ENCODE data around the gene HES3.

Gene HES3

DNA sequence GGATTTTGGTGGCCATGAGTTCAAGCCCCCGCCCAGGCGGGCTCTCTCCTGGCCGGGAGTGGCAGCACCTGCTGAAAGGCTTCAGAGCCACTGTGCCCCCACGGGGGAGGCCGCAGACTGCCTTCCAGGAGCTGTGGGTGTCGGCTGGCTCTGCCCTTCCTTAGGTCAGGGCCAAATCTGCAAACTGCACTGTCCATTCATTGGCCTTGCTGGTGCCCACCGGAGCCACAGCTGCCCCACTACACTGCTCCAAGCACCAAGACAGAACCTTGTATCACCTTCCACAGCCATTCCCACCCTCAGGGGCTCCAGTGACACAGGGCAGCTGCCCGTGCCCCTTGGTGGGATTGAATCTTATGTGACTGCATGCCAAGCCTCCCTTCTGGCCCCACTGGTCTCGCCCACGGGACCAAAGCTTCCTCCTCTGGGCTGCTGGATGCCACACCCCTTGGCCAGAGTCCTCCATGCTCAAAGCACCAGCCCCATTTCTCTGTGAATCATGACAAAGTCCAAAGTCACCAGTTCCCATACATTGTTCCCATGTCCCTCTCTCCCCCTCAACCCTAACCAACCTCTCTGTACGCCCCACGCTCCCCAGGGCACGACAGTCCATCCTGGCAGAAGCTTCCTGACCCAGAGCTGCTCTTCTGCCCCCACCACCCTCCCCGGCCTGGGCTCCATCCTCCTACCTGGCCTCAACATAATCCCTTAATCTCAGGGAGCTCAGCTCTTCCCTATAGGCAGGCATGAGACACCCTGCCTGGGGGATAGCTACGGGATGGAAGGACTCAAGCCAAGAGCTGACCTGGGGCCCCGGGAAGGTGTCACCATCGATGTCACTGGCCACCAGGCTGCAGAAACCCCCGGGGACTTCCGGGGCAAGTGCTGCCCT is 37.8 kb downstream of the HES3 start:
- no peak for DNase-seq

DNA sequence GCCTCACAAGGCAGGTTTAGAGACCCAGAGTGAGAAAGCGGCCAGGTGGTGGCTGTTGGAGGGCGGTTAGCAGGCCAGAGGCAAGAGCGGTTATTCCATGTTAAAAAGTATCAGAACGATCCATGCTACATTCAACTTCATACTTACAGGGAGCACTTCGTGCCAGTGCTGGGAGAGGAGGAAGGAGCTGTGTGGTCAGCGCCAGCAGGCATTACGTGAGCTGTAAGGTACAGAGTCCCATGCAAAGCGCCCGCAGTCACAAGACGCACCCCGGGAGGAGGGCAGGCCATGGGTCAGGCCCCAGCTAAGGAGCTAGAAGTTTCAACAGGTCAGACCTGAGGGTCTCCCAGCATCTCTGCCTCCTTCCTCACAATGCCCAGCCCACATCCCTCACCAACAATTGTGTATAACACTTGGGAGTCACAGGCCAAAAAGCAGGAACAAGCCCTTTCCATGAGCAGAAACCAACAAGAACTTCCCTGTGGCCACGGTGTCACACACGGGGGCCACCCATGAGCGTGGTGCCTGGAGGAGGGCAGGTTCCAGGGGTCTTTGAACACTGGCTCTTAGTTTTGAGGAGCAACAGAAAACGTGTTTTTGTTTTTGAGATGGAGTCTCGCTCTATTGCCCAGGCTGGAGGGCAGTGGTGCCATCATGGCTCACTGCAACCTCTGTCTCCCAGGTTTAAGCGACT is 38.7 kb downstream of the HES3 start:
- no peak for DNase-seq

DNA sequence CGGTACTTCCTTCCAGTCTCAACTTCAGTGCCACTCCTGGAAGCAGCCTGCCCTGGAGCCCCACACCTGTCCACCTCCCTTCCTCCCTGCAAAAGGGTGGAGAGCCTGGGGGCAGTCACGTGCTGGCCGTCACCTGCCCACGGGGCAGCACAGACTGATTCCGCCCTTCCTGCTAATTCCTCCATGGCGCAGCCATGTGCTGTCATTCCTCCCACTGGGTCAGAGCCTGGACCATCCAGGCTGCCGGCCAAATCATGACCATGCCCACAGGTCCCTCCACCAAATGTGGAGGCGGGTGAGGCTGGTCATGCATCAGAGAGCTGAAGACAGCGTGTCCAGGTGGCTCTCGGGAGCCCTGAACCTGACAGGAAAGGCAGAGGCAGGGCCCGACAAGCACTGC is 41.4 kb downstream of the HES3 start:
- no peak for DNase-seq

- no peak for DNase-seq
Observed at GRCh38 chr1:6286266-6286665, 42.3 kb downstream of the HES3 start.

- DNase-seq = no peak
Observed at GRCh38 chr1:6287029-6287428, 43.0 kb downstream of the HES3 start.

DNA sequence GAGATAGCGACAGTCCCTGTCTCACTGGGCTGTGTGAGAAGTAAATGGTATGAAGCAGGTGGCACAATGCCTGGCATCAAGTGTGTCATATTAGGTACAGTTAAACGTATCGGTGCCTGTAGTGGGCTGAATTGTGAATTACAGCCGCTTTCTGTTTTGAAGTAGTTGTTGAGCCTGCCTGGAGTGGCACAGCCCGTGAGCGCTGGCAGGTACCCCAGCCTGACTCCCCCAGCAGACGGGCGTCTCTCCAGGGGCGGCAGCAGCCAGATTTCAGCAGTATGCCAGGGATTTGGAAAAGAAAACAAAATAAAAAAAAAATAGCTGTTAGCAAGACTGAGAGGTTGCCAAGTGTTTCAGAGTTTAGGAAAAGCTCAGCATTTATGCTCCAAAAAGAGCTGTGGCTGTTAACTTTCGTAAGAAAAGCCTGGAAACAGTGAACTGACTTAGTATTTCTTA is 43.5 kb downstream of the HES3 start:
- DNase-seq = no peak

DNA sequence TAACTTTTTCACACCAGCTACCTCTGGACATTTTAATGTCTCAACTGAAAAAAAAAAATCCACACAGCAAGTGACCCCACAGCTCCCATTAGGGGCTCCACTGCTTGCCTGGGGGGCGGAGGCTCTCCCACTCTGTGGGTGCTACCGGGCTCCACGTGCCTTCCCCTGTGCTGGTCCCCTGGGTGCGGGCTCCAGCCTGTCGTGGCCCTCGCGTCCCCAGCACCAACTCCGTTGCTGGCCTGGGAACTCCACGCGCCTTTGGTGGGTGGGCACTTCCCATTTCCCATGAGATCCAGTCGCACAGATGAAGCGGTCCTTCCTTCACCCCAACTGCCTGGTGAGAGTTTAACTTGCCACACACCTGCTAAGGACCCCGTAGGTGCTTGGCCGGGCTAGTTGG is 44.0 kb downstream of the HES3 start:
- no peak for DNase-seq

DNA sequence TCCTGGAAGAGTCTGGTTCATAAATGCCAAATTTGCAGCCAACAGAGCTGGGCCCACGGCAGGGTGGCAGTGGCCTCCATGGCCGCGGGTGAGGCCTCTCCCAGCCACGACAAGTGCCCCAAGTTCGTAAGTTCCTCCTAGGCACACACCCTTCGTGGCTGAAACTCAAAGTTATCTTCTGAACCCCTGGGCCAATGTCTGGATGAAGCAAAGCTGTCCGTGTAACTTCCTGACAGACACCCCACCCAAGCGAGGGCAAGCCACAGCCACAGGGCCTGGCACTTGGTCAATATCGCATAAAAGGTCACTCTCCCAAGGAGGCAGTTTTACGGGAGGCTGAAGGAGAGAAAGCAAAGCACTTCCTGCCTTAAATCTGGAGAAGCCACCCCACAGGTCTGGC is 44.7 kb downstream of the HES3 start:
- no peak for DNase-seq

GRCh38 chr1:6292102-6292501 is 48.1 kb downstream of the HES3 start:
- DNase-seq = no peak

DNA sequence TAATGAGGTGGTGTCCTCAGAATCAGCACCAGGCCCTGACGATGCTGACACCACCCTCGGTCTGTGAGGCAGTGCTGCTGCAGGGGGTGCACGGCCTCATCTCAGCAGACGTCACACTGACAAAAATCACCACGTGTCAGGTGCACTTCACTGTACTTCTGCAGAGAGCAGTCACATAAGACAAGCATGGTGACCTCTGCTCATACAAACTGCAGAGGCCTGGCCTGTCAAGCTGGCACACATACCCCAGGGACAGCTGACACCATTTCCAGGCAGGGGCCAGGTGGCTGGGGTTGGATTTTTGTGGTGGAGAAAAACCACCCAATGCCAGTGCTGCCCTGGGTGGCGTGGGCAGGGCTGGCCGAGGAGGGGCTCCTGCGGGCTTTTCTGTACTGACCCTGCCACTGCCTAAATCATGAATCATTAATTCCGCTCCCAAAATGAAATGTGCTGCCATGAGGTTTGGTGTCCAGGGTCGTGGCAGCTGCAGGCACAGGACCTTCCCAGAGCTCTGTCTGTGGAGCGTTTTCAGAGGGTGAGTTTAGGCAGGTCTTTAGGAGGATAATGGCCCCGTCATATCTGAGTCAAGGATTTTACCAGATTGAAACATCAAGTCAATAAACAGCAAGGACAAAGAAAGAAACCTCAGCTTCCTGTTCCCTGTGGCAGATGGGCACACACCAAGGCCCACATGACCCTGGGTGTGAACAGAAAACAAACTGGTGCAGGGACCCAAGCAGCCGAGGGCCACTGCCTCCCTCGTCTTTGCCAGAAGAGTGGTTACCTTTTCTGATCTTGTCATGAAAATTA is 50.3 kb downstream of the HES3 start:
- DNase-seq = no peak

DNA sequence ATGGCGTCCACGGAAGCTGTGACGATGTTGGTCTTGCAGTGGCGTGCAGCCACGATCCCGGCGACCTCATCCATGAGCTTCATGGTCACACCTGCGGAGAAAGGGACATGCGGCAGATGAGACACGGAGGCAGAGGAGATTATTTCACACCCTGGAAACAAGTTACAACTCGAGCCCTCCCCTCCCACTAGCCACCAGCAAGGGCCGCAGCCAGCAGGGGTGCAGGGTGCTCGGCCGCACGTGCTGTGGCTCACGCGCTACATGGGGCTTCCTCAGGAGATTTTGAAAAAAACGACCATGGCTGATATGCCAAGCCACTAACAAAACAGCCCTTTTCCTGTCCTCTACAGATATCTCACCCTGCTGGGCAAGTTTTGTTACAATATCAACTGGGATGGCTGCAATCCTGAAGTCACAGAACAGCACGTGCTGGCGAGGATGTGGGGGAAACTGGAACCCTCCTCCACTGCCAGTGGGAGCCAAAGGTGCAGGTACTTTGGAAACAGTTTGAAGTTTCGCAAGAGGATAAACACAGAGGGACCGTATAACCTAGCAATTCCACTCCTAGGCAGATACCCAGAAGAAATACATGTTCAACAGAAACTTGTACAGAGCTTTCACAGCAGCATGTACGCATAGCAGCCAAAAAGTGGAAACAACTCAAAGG is 51.0 kb downstream of the HES3 start:
- DNase-seq = no peak
